Measurements from ENCODE around the gene VIM. TPM values are rescaled to one million over a fixed set of nuclear protein-coding genes. Genes with fewer than 3 reads are reported as not detected.

The VIM gene
- total and polyA plus RNA-seq, 10 of the 15 experiments (the other 5 are each of a cell fraction or from before 2014, with no cell fraction given): 44.2 to 287 (median 188) TPM

GRCh38 chr10:17236468-17237148 is 8.6 kb downstream of the VIM start:
- in situ Hi-C loops (cut with MboI) (no loop called here), intact Hi-C loops (cut with micrococcal nuclease; ENCODE audit: unreplicated experiment) (loop anchor here (10.0 kb wide), 1 partner anchor 652 kb away; no protein-coding TSS in a partner anchor)
- Histone ChIP-seq H3K9ac (ENCODE audit: control insufficient read depth, insufficient read depth, low read length) (no peak overlapping the region), H3K27me3 (replicated peaks in 1 of 2; ENCODE audit: control insufficient read depth in 2 of 2, insufficient read depth in 2 of 2, low read length in 1 of 2) (no peaks in the 10 kb centered on the region; a peak in 1 of 4 replicates), H3K4me2 (ENCODE audit: control insufficient read depth, insufficient read depth) (no peak overlapping the region), H3K4me1 (ENCODE audit: control insufficient read depth, insufficient read depth, low read length) (peaks cover 11% of the 10 kb centered on the region; the same call in 1 of the 2 replicates), H2AFZ (ENCODE audit: control insufficient read depth, low read depth, low read length) (no peak overlapping the region), H3K27ac (ENCODE audit: control insufficient read depth, insufficient read depth) (no peak overlapping the region), H3K79me2 (ENCODE audit: control insufficient read depth, insufficient read depth, low read length) (no peaks in the 10 kb centered on the region), H3K36me3 (ENCODE audit: control insufficient read depth in 2 of 2, insufficient read depth in 2 of 2, low read length in 1 of 2) (peaks cover 7% of the 10 kb centered on the region in 2 experiments; a peak in 3 of 4 replicates), H3K9me3 (replicated peaks; ENCODE audit: control insufficient read depth, insufficient read depth, low read length) (no peaks in the 10 kb centered on the region; the same call in 2 of the 3 replicates), H4K20me1 (ENCODE audit: control insufficient read depth, insufficient read depth) (no peaks in the 10 kb centered on the region), H3K4me3 (no peak overlapping the region)
- ChIA-PET RAD21 (ENCODE audit: unreplicated experiment) (no interaction called here), POLR2A (no interaction called here), SMC1A (ENCODE audit: uncharacterized antibody, unreplicated experiment) (no interaction called here), CTCF (no interaction called here)
- 95% methylated on average over 1 of the region's 1 CpG for WGBS (ENCODE audit: insufficient coverage, insufficient replicate concordance, low lambda C conversion rate, missing lambda C conversion rate)
- TF ChIP-seq BMI1 (IDR thresholded peaks at IDR 0.05; ENCODE audit: borderline replicate concordance) (no peak), CREB1 (IDR thresholded peaks at IDR 0.05; ENCODE audit: low read depth) (no peak), SUZ12 (IDR thresholded peaks at IDR 0.05; ENCODE audit: unreplicated experiment) (no peak), MLLT1 (IDR thresholded peaks at IDR 0.05) (no peak), PML (IDR thresholded peaks at IDR 0.05; ENCODE audit: low read length) (no peak), RFX5 (IDR thresholded peaks at IDR 0.05; ENCODE audit: low read depth, low read length) (no peak), RAD21 (IDR thresholded peaks at IDR 0.05; ENCODE audit: insufficient read depth, low read depth, low read length) (no peak), ZZZ3 (IDR thresholded peaks at IDR 0.05; ENCODE audit: control insufficient read depth, insufficient read length, low read depth) (no peak)
- TF ChIP-seq, protein P1, sequence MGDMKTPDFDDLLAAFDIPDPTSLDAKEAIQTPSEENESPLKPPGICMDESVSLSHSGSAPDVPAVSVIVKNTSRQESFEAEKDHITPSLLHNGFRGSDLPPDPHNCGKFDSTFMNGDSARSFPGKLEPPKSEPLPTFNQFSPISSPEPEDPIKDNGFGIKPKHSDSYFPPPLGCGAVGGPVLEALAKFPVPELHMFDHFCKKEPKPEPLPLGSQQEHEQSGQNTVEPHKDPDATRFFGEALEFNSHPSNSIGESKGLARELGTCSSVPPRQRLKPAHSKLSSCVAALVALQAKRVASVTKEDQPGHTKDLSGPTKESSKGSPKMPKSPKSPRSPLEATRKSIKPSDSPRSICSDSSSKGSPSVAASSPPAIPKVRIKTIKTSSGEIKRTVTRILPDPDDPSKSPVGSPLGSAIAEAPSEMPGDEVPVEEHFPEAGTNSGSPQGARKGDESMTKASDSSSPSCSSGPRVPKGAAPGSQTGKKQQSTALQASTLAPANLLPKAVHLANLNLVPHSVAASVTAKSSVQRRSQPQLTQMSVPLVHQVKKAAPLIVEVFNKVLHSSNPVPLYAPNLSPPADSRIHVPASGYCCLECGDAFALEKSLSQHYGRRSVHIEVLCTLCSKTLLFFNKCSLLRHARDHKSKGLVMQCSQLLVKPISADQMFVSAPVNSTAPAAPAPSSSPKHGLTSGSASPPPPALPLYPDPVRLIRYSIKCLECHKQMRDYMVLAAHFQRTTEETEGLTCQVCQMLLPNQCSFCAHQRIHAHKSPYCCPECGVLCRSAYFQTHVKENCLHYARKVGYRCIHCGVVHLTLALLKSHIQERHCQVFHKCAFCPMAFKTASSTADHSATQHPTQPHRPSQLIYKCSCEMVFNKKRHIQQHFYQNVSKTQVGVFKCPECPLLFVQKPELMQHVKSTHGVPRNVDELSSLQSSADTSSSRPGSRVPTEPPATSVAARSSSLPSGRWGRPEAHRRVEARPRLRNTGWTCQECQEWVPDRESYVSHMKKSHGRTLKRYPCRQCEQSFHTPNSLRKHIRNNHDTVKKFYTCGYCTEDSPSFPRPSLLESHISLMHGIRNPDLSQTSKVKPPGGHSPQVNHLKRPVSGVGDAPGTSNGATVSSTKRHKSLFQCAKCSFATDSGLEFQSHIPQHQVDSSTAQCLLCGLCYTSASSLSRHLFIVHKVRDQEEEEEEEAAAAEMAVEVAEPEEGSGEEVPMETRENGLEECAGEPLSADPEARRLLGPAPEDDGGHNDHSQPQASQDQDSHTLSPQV (IDR thresholded peaks at IDR 0.05): no peak
- TF ChIP-seq, protein P2, sequence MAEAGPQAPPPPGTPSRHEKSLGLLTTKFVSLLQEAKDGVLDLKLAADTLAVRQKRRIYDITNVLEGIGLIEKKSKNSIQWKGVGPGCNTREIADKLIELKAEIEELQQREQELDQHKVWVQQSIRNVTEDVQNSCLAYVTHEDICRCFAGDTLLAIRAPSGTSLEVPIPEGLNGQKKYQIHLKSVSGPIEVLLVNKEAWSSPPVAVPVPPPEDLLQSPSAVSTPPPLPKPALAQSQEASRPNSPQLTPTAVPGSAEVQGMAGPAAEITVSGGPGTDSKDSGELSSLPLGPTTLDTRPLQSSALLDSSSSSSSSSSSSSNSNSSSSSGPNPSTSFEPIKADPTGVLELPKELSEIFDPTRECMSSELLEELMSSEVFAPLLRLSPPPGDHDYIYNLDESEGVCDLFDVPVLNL (IDR thresholded peaks at IDR 0.05; ENCODE audit: low read depth, low read length): no peak
- TF ChIP-seq, protein P3, sequence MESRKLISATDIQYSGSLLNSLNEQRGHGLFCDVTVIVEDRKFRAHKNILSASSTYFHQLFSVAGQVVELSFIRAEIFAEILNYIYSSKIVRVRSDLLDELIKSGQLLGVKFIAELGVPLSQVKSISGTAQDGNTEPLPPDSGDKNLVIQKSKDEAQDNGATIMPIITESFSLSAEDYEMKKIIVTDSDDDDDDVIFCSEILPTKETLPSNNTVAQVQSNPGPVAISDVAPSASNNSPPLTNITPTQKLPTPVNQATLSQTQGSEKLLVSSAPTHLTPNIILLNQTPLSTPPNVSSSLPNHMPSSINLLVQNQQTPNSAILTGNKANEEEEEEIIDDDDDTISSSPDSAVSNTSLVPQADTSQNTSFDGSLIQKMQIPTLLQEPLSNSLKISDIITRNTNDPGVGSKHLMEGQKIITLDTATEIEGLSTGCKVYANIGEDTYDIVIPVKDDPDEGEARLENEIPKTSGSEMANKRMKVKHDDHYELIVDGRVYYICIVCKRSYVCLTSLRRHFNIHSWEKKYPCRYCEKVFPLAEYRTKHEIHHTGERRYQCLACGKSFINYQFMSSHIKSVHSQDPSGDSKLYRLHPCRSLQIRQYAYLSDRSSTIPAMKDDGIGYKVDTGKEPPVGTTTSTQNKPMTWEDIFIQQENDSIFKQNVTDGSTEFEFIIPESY (IDR thresholded peaks at IDR 0.05): no peak
- FAIRE-seq (no peak), DNase-seq (ENCODE audit: low read depth, low spot score) (no peak), ATAC-seq (no peak)
- BruUV-seq (replicated peaks): no TSS peak
